HG03159 (cell line): Measurements from ENCODE around the gene CES2.

Experiments
- ATAC-seq: cut with Tn5 transposase; IDR thresholded peaks from one replicate; pipeline ENCODE4 v1.9.1; 2021; ENCODE audit warnings: mild to moderate bottlenecking, moderate library complexity; ENCODE audit not compliant: unreplicated experiment

The CES2 gene

DNA sequence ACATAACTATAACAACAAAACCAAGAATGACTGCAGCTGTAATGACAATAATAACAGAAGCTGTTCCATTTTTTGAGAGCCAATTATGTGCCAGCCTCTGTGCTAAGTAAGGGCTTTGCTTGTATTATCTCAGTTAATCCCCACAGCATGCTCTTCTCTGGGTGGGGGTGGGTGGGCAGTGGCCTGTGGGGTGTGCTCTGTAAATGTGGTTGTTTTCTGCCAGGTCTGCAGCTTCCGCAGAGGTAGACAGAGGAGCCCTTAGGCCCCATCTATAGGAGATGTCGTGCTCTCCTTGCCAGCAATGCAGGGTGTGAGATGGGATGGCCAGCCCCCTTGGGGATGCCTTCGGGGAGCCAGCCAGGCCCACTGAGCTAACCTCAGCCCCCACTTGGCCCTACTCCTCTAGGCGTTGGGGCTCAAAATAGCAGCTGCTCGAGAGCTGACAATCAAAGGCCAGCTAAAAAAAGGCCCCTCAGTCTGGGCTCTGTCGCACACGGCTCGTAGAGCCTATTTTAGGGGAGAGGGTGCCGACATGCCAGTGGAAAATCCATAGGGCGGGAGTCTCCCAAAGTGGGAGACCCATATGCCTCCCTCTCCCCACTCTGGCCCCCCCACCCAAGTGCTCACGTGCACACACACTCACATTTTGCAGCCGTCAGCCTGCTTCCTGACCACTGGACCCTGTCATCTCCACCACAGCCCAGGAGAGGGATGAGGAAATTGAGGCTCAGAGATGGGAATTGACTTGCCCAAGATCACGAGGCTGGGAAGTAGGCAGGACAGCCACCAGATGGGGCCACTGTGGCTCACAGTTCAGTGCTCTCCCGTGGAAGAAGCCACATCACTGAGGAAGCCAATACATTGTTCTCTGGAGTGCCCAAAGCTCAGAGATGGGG lies 32.4 kb upstream of the CES2 start:
- no peak for ATAC-seq

DNA sequence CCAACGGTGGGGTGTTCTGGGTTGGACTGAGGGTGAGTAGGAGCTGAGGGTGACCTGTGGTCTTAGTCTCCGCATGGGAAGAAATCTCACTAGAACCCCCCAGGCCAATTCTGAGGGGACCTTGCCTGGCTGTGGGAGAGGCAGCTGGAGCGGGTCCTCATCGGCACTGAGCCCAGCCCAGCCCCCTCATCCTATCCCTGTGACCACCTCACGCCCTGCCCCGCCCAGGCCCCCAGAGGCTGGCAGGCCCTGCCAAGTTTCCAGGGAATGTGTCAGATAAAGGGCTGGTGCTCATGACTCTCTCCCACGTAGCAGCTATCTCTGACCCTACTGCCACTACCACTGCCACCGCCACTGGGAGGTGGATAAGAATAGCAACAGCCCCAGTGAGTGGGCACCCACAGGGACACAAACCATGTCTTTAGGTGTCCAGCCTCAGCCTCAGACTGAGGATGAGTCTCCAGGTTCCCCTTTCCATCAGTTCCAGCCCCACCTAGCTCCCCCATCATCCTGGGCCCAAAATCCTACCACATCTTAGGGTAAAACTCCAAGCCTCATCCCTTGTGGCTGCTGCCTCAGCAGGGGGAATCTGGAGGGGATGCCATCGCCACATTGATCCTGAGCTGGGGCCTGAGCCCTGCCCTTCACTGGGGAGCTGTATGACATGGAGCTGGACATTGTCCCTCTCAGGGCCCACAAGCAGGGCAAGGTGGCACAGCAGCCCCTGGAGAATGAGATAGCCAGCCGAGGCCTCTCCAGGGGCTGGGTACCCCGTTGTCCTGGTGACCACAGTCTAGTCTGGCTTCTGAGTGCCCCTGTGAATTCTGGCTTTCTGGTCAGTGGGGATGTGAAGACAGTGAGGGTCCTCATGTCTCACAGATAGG lies 31.5 kb upstream of the CES2 start:
- no peak for ATAC-seq

GRCh38 chr16:66904428-66904845 lies 30.9 kb upstream of the CES2 start:
- no peak for ATAC-seq

GRCh38 chr16:66904846-66905632 lies 30.3 kb upstream of the CES2 start:
- ATAC-seq = no peak

- ATAC-seq = no peak
Measured at GRCh38 chr16:66905633-66906539, 29.4 kb upstream of the CES2 start.

DNA sequence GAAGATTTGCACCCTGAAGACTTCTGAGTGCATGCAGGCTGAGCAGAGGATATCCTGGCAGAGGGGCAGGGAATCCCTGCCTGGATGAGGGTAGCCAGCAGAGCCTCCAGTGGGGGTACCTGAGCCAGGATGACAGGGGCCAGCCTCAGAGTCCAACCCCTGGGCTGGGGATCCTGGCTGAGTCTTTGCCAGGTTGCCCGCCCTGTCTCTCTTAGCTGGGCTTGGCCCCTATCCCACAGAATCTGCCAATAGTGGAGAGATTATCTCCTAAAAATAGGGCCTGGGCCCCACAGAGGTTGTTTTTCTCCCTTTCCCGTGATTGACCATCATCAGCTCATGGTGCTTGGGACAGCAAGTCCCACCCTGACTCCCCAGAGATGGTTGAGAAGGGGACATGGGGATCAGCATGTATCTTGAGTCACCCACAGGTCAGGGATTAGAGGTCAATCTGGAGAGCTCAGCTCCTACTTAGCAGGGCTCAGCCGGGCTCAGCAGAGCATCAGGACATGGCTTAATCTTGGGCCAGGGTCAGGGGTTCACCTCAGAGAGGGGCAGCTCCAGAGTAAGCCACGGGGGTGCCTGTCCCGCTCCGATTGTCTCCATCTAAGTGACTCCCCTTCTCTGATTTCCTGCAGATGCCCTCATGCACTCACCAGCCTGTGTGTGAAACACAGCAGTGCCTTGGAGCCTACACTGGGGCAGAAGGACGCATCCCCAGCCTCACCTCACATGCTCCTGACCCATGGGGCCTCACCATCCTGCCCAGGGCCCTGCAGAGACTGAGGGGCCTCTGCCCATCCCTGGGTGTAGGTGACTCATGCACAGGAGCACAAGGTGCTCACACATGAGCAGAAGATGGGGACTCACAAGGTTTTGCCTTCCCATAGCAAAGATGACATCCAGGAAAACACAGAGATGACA lies 28.1 kb upstream of the CES2 start:
- no peak for ATAC-seq

DNA sequence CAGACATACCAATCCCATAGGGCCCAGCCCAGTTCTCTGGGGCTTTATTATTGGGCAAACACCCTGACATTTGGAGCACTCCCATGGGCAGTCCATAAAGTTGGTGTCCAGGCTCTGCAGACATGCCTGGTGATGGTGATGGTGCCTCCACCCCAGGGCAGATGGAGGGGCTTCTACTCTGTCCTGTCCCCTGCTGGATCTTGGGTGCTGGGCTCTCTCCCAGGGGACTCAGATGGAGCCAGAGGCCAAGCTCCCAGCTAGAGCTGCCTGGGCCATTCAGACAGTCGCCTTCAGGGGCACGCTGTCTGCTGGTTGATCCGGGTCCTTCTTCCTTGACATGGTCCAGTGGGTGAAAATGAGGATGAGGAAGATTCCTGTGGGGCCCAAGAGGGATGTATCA lies 27.2 kb upstream of the CES2 start:
- ATAC-seq = no peak

DNA sequence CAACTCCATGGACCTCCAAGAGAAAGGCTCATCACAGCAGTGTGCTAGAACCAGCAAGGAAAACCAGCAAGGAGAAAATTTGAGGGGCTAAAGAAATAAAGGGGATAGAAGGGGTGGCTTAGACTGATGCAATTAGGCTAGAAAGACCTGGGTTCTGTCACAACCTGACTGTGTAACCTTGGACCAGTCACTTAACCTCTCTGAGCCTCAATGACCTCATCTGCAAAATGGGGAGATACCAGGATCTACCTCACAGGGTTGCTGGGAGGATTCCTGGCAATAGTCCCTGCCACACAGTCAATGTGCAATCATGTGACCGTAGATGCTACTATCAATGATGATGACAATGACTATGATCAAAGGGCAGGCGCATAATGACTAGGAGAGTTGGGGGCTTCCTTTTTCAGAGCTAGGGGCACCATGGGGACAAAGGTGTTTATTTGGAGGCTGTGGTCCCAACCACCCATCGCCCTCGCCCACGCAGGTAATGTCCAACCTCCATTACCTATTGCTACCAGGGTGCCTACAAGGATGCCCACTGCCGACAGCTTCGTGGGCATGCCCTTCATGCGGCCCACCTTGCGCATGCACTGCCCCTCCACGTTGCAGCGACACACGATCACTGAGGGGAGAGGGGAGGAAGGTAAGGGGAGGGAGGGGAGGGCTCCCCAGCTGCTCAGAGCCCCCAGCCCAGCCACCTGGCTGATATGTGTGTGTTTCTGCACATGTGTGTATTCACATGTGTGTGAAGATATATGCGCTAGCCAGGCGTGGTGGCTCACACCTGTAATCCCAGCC lies 26.4 kb upstream of the CES2 start:
- ATAC-seq = no peak

DNA sequence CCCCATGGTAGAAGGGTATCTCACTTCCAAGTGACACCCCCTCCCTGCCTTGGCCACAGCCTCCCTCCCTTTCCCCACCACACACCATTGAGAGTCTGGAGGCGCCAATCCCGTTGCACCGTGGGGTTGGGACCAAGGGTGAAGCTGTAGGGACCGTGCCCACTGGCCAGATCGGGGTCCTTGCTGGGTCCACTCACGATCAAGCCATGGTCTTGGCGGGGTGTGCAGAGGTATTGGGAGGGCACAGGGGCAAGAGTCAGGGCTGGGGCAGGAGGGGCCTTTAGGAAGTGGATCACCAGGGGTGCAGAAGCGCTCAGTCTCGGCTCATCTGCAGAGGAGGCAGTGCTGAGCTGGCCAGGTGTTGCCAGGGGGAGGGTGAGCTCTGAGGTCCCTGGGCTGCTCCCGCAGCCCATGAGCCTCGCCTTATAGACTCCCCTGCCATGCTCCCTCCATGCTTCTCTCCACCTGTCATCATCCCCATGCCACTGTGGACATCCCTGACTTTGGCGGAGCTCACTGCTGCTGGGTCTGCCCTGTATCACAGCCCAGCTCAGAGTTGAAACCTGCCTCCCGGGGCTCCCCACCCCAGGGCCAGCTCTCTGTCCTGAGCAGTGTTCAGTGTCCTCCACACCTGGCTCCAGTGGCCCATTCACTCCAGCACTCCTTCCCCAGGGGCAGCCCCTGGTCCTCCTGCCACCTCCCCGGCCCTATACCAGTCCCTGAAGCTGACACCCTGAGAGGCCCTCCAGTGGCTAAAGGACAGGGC lies 25.0 kb upstream of the CES2 start:
- ATAC-seq = no peak

GRCh38 chr16:66911112-66911511 lies 24.2 kb upstream of the CES2 start:
- no peak for ATAC-seq

- ATAC-seq = no peak
Measured at GRCh38 chr16:66911801-66912200, 23.5 kb upstream of the CES2 start.

- no peak for ATAC-seq
Measured at GRCh38 chr16:66913081-66913480, 22.2 kb upstream of the CES2 start.

- no peak for ATAC-seq
Measured at GRCh38 chr16:66913711-66914110, 21.6 kb upstream of the CES2 start.

GRCh38 chr16:66914541-66914940 lies 20.8 kb upstream of the CES2 start:
- no peak for ATAC-seq

GRCh38 chr16:66915041-66915440 lies 20.3 kb upstream of the CES2 start:
- no peak for ATAC-seq

- ATAC-seq = no peak
Measured at GRCh38 chr16:66916518-66916917, 18.8 kb upstream of the CES2 start.

GRCh38 chr16:66917741-66918140 lies 17.6 kb upstream of the CES2 start:
- ATAC-seq = no peak
